Superior temporal gyrus (tissue), 1 donor: ENCODE results near the gene RNF214.
"Not testable (repeated sequence)": the region's sequence is repeated elsewhere in the genome, so short reads cannot be mapped to it uniquely, and the experiment has no call there.

Experiments
- DNase-seq: peaks from one replicate; pipeline ENCODE4 v3.0.0-alpha.2; 2016; ENCODE audit errors: extremely low spot score

The RNF214 gene

DNA sequence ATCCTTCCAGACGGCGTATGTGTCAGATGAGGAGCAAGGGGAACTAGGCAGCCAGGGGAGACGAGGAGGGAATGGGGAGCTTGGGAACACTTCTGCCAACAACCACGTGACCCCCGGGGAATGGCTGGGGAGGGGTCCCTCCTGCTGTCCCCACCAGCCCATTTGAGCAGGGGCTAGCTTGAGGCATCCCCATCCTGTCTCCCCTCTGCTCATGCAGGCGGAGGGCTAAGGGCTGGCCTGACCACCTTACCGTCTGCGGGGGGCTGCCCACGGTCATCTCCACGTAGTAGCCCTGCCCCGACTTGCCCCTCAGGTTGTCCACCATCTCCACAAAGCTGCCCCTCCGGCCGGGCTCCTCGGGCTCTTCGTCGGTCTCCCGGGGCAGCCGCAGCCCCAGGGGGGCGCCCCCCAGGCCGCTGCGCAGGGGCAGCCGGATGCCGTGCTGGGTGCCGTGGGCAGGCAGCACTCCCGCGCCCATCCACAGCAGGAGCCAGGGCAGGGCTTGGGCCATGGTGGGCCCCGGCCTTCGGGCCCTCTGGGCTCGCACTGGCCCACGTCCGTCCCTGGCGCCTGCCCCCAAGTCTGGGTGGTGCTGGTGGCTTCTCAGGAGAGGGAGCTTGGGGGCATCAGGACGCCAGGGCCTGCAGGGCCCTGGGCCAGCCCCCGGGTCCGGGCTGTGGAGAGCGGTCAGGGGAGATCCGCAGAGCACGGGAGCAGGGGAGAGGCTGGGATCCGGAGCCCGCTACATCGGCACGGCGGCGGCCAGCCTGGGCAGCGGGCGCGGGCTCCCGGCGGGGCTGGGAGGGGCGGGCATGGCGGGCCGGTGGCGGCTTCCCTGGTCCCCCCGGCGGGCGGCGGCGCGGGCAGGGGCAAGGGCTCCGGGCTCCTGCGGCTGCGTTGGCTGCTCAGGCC lies 83.1 kb downstream of the RNF214 start:
- no peak for DNase-seq

DNA sequence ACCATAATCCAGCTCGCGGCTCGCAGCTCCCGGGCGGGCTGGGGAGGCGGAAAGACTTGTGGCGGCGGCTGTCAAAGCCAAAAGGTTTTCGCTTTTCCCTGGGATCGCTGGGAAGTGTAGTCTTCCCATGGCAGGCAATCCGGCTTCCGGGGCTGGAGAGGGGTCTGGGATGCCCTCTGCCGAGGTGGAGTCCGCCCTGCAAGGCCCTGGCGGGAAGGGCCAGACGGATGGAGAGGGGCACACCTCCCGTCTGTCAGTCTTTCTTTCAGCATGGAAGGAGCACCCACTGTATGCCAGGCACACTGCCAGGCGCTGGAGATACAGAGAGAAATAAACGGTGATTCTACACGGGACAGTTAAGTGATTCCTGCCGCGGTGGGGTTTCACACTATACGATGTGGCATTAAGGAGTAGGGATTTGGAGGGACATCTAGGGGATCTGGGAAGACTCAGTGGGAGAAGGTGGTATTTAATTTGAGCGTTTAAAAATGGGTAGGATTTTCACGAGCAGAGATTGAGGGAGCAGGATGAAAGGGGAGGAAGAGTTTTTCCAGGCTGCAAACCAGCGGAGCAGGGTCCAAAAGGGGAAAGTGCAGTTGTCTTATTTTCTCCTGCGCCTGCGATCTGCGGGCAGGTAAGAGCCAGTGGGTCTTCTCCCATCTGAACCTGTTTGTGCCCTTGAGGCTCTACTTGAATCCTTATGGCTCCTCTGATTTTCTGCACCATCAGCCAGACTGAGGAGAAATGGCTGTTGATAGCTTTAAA lies 83.9 kb downstream of the RNF214 start, which contains the start of gene BACE1:
BACE1 (minus strand) TSS at position 60 of the 765 bp plus-strand sequence. CDS start 461 bp downstream, outside the sequence.
- peak; percentile 95 for DNase-seq

DNA sequence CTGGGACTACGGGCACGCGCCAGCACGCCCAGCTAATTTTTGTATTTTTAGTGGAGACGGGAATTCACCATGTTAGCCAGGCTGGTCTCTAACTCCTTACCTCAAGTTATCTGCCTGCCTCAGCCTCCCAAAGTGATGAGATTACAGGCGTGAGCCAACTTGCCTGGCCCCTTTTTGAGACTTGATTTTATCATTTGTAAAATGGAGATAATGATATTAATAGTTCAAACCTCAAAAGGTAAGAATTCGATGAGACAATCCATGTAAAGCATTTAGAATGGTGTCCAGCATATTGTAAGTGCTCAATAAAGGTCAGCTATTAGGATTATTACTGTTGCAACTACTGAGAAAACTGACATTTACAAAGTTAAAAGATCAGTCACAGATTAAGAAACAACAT lies 86.3 kb downstream of the RNF214 start:
- DNase-seq: no peak

DNA sequence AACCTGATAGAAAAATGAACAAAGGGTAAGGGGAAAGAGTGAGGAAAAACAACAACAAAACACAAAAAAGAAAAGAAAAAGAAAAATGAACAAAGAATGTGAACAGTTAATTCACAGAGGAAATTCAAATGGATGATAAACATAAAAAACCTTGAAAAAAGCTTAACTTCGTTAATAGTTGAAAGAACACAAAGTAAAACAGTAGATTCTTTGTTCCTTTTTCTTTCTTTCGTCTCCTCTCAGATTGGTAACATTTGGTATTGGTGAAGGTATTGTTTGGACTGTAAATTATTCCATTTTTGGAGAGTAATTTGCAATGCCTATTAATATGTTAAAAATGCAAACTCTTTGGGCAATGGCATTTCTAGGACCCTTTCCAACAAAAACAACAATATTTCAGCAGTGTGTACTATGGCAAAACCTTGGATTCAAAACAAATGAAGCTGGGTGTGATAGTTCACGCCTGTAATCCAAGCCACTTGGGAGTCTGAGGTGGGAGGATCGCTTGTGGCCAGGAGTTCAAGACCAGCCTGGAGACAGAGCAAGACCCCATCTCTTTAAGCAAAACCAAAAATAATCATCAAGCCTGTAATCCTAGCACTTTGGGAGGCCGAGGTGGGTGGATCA lies 86.9 kb downstream of the RNF214 start:
- DNase-seq: no peak

DNA sequence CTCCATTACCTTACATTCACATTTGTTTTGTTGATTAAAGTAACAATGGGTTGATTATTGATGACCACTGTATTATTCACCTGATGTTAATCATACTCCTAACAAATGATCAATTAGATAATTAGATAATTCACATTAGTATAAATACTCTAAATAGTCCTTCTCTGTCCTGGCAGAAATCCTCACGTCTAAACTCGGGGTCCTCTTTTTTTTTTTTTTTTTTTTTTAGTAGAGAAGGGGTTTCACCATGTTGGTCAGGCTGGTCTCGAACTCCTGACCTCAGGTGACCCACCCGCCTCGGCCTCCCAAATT lies 94.7 kb downstream of the RNF214 start:
- DNase-seq: not testable (repeated sequence)

DNA sequence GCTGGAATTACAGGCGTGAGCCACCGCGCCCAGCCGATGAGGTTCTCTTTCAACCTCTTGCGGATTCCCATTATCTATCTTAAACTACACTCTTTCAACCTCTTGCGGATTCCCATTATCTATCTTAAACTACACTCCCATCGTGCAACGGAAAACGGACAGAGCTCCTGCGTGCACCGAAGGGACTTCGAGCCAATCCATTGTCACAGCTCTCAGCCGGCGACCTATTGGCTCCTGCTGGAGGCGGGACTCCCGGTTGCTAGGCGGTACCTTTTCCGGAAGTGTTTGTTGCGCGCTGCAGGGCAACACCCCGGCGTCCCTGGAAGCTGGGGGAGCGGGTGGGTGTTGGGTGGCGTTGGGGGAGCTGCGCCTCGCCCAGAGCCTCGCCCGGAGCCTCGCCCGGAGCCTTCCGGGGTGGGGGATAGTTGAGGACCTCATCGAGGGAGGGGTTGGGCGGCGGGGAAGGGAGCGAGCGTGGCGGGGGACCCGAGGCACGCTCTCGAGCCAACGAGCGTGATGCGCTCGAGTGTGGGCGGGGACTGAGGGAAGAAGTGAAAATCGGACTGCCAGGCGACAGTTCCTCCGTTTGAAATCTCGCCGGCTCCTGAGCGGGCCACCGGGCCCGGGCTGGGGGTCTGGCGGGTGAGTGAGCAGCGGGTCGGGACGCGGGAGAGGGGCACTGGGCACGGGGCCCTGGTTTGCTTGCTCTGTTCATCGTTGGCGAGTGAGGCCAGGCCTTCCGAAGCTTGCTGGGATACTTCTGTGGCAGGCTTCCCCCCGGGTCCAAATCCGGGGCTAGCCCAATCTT lies 95.3 kb downstream of the RNF214 start, which contains the start of gene CEP164:
CEP164 (plus strand) TSS at position 288 of the 808 bp plus-strand sequence. CDS start 10,733 bp downstream, outside the sequence.
- peak; percentile 96 for DNase-seq

DNA sequence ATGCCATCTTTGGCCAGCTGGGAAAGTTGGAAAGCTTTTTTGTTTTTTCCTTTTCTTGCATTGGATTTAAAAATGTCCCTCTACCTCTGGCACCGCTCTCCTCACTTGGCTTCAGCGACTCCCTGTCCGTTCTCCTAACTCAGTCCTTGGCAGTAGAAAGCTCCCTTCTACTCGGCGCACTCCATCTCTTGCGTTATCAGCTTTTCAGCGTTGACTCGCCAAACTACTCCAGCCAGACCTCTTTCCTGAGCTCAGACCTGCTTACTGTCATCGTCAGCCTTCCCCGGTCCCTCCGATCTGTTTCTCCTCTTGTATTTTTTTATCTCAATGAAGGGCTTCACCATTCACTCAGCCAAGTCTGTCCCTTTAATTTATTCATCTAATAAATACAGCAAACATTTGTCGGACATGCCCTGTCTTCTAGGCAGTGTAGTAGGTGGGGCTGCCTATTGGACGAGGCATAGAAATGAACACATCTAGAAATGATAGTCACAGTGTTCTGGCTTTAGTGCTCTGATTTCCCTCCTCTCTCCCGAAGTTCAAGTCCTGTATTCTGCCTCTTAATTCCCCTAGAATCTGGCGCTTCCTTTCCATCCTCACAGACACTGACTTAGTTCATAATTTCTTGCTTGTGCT lies 96.0 kb downstream of the RNF214 start:
- DNase-seq: peak; percentile 51

DNA sequence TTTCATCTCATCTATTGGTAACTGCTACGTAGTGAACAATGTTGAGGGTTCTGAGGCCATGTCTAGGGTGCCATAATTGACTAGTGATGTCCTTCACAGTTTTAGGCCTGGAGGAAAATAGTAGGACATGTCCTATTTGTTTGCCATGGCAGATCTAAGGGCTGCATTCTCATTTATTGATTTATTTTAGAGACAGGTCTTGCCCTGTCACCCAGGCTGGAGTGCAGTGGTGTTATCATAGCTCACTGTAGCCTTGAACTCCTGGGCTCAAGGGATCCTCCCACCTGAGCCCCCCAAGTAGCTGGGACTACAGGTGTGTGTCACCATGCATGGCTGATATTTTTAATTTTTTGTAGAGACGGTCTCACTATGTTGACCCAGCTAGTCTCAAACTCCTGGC lies 100.4 kb downstream of the RNF214 start:
- DNase-seq: no peak

DNA sequence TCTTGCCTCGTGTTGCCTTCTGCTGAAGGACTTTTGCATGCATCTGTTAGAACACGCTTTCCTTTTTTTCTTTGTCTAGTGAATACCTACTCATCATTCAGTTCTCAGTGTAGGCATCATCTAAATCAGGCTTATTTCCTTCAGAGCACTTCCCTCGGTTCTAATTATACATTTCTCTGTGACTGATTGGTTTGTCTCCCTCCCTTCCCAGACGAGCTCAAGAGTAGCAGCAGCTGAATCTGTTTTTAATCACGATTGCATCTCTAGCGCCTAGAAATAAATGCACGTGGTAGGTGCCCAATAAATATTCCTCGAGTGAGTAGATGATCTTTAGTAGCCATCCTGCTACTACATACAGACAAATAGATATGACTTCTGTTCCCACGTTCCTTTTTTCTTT lies 101.4 kb downstream of the RNF214 start:
- DNase-seq: peak; percentile 28

DNA sequence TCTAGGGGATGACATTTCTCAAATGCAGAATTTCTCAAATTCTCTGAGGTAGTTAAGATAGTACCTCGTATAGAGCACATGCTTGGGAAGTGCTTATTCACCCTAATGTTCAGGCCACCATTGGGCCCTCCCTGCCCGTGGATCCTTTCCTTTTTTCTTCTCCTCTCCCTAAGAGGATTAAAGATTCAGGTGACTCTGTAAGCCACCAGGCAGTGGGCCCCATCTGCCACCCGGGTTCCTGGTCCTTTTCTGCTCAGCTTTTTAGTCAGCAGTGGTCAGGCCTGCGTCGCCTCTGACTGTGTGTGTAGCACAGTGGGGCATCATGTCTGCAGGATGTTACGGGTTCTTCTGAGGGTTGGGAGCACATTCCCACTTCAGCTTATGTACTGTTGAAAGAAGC lies 102.4 kb downstream of the RNF214 start:
- no peak for DNase-seq

DNA sequence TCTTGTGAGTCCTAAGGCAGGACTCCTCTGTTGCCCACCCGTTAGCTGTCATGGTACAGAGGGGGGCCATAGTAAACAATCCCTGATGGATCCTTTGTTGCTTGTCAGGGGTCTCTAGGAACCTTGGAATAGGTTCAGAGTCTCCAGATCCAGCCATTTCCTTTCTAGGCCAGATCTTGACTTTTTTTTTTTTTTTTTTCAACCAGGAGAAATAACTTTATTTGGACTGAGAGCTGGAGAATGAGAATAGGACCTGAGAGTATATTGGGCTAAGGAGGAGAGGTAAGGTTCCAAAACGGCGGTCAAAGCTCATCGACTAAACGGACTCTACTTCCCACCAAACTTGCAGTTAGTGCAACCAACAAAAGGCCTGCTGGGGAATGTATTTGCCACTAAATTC lies 102.9 kb downstream of the RNF214 start:
- no peak for DNase-seq
